NB4 (cell line): ENCODE results near the gene CDK14.
A peak's percentile ranks its signal among the peaks of the same experiment; 100 is the strongest.

ENCODE experiments used
- DNase-seq: peaks from one replicate; pipeline ENCODE4 v3.0.0; 2010; ENCODE audit warnings: low read depth
- H3K4me3 ChIP-seq: one replicate; pipeline ENCODE4 v1.5.1; 2011; ENCODE audit warnings: mild to moderate bottlenecking, low read depth, low read length, moderate library complexity
- MYC ChIP-seq: IDR thresholded peaks from 2 replicates; pipeline ENCODE4 v1.6.1; 2011; ENCODE audit warnings: low read depth, low read length
- POLR2A ChIP-seq: IDR thresholded peaks from 2 replicates; pipeline ENCODE4 v1.6.1; 2011; ENCODE audit warnings: mild to moderate bottlenecking; ENCODE audit not compliant: insufficient read length; ENCODE audit errors: extremely low read depth
- TF ChIP-seq, protein P1 (sequence below): IDR thresholded peaks from 2 replicates; pipeline ENCODE4 v1.6.1; 2011; ENCODE audit warnings: low read depth, low read length
- TF ChIP-seq, protein P2 (sequence below): IDR thresholded peaks from one replicate; pipeline ENCODE4 v1.5.1; 2012; ENCODE audit warnings: low read depth, low read length

CDK14 gene

DNA sequence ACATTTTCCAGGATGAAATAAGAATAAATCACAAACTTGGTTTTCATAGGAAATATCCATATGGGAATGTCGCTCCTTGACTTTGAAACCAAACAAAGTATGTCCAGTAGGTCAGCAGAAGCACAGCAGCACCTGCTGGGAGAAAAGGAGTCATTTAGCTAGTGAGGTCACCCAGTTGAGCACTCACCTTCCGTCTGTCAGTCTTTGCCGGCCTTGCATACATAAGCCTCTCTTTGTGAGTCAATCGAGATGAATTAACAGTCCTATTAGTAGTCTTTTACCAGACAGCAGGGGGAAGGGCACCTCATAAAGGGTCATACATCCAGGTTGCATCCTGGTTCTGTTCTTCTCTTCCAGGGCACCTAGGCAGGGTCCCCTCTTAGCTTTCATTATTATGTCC, 435.6 kb downstream of the CDK14 start:
- no peak for DNase-seq
- TF ChIP-seq MYC (no peak), POLR2A (no peak)
- TF ChIP-seq, protein P1, sequence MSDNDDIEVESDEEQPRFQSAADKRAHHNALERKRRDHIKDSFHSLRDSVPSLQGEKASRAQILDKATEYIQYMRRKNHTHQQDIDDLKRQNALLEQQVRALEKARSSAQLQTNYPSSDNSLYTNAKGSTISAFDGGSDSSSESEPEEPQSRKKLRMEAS = no peak
- TF ChIP-seq, protein P2, sequence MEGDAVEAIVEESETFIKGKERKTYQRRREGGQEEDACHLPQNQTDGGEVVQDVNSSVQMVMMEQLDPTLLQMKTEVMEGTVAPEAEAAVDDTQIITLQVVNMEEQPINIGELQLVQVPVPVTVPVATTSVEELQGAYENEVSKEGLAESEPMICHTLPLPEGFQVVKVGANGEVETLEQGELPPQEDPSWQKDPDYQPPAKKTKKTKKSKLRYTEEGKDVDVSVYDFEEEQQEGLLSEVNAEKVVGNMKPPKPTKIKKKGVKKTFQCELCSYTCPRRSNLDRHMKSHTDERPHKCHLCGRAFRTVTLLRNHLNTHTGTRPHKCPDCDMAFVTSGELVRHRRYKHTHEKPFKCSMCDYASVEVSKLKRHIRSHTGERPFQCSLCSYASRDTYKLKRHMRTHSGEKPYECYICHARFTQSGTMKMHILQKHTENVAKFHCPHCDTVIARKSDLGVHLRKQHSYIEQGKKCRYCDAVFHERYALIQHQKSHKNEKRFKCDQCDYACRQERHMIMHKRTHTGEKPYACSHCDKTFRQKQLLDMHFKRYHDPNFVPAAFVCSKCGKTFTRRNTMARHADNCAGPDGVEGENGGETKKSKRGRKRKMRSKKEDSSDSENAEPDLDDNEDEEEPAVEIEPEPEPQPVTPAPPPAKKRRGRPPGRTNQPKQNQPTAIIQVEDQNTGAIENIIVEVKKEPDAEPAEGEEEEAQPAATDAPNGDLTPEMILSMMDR = no peak
- H3K4me3 ChIP-seq = no peak overlapping the region

DNA sequence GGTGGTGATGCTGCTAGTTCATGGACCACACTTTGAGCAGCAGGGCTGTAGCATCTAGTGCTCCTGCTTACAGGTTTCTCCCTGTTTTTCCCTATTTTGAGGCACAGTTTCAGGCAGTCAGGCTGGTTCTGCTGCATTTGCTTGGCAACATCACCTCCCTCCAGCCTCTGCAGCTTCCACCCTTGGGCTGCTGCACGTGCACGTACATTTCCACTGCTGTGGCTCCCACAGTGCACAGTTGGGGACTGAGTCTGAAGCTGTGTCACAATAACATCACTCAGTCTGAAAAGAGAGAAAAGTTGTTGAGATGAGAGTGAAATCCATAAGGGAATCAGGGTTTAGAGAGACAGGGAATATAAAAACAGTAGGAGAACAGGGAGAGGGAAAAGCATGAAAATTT, 437.5 kb downstream of the CDK14 start:
- H3K4me3 ChIP-seq = no peak overlapping the region
- TF ChIP-seq POLR2A = no peak
- TF ChIP-seq, protein P1 = no peak
- TF ChIP-seq, protein P2 = no peak
- no peak for TF ChIP-seq MYC
- DNase-seq = no peak

DNA sequence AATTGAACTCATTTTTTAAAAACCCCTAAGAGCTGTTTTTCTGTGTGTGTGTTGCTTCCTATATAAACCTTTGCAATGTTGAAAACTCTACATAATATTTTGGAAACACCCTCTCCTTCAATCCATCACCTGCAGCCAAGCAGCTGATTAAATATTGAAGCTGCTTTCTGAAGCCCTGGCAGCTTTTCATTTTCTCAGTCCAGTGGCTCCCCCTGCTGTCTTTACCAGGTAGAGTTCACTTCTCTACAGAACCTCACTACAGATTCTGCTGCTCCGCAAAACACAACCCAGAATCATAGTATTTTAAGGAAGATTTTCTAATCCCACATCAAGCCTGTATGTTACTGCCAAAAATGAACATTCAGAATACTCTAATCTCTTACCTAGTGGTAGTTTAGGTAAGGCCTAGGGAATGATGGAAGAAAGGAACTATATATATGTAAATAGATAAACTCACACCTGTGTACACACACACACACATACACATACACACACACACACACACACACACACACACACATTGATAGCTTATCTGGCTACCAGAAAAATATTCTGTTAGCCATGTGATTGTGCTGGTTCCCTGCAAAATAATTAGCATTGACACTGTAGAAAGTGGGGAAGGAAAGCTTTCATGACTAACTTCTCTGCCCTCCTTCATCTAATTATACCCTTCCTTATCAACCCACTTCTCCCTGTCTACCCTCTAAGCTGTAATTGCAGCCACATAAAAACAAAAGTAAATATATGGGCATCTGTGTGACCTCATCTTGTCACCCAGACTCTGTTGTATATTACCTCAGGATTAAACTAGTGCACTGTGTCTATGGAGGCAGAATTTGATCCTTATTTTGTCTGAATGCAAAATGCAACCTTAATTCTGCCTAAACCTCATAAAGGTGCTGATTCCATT, 438.6 kb downstream of the CDK14 start:
- TF ChIP-seq POLR2A (no peak), MYC (no peak)
- TF ChIP-seq, protein P2 = peak; percentile 74
- TF ChIP-seq, protein P1 = no peak
- H3K4me3 ChIP-seq = no peak overlapping the region
- peak; percentile 67 for DNase-seq

DNA sequence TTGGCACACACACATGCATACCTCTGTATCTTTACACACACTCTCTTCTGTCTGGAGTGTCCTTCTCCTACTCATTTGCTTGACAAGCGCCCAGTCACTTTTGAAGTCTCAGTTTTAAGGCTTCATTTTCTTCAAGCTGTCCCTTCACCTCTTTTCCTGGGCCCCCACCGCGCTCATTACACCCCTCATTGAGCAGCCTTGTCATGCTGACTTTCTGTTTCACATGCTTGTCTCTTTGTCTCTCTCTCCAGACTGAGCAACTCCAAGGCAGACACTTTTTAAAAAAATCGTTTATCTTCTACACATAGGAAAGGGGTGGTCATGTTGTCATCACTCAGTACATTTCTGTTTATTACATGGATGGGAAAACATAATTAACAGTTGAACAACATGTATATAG, 442.9 kb downstream of the CDK14 start:
- TF ChIP-seq POLR2A = no peak
- TF ChIP-seq, protein P2 = no peak
- no peak for TF ChIP-seq MYC
- TF ChIP-seq, protein P1 = no peak
- H3K4me3 ChIP-seq = no peak overlapping the region
- DNase-seq = no peak

DNA sequence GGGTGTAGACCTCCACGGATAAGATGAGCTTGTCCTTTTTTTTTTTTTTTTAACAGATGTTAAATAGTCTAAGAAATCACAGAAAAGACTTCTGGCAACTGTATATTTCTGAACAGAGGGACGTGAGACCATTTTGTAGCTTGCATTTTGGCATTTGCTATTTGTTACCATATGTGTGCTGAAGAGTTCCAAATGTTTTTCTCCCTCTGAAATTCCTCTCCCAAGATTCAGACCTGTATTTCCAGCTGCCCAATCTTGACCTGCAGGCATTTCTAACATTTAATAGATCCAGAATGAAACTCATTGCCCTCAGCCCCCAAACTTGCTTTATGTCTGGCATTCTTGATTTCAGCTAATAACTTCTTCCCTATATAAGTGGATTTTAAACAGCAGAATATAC, 445.0 kb downstream of the CDK14 start:
- no peak for TF ChIP-seq POLR2A
- TF ChIP-seq, protein P2 = no peak
- no peak overlapping the region for H3K4me3 ChIP-seq
- no peak for DNase-seq
